OCI-LY1 (cell line): ENCODE measurements around the gene KRR1.

Source experiments
- CTCF ChIP-seq: fragments of 200-600 bp; sonication (generic), shearing (Covaris generic); IDR thresholded peaks from 2 replicates; pipeline ENCODE4 v1.5.1; 2017; ENCODE audit warnings: mild to moderate bottlenecking, antibody characterized with exemption, low read length, moderate library complexity, mixed read lengths
- EZH2 ChIP-seq: fragments of 200-600 bp; sonication (generic), shearing (Covaris generic); IDR thresholded peaks from 2 replicates; pipeline ENCODE4 v1.8.0; 2017; ENCODE audit warnings: borderline replicate concordance, mixed run types, mild to moderate bottlenecking, antibody characterized with exemption, low read length, moderate library complexity, mixed read lengths

GRCh38 chr12:75489613-75490210, 21.7 kb downstream of the KRR1 start:
- TF ChIP-seq CTCF (no peak), EZH2 (no peak)
